Right renal cortex interstitium (tissue), 3 donors: ENCODE measurements around the gene GPR4. TPM values are rescaled to one million over a fixed set of nuclear protein-coding genes. Genes with fewer than 3 reads are reported as not detected.
A peak's percentile ranks its signal among the peaks of the same experiment; 100 is the strongest.
"Not testable (repeated sequence)": the region's sequence is repeated elsewhere in the genome, so short reads cannot be mapped to it uniquely, and the experiment has no call there.

Experiments used
- DNase-seq, 3 donors: peaks; one replicate each; pipeline ENCODE4 v3.0.0-alpha.2; 2013; ENCODE audit warnings: low read depth in 3 of 3, low spot score in 2 of 3
- polyA plus RNA-seq, 3 donors: library from polyadenylated mRNA; unstranded; fragments of 120-200 nt; gene quantifications; one replicate each; pipeline ENCODE4 v1.2.1, GENCODE V29; 2013; ENCODE audit not compliant: insufficient read length in 3 of 3

Gene GPR4
- polyA plus RNA-seq, 3 donors: 4.7 to 5.5 (median 4.9) TPM

DNA sequence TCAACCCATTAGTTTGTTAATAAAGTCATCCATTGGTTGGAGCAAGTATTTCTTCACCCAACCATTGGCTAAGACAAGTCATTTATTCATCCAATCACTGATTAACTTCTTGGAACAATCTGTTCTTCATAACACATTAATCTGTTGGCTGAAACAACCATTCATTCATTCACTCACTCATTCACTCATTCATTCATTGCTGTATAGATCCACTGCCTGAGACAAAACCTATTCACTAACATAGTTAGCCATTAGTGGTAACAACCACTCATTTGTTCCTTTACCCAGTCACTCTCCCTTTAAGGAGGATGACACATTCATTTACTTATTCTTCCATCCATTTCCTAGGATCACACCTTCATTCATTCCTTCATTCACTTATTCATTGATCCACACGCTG, 22.0 kb upstream of the GPR4 start:
- no peak for DNase-seq

DNA sequence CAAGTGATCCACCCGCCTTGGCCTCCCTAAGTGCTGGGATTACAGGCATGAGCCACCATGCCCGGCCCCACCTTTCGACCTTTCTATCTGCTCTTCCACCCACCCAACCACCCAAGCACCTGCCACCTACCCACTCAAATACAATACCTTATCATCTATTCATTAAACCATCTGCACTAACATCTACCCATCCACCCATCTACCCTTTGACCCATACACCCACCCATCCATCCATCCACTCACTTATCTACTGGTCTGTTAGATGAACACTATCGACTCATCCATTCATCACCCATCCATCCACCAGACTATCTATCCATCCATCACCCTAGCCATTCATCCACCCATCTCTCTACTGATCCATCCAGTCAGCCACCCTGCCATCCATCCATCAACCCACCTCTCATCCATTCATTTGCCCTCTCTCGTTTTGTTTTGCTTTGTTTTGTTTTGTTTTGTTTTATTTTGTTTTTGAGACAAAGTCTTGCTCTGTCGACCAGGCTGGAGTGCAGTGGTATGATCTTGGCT, 20.0 kb upstream of the GPR4 start:
- no peak for DNase-seq

DNA sequence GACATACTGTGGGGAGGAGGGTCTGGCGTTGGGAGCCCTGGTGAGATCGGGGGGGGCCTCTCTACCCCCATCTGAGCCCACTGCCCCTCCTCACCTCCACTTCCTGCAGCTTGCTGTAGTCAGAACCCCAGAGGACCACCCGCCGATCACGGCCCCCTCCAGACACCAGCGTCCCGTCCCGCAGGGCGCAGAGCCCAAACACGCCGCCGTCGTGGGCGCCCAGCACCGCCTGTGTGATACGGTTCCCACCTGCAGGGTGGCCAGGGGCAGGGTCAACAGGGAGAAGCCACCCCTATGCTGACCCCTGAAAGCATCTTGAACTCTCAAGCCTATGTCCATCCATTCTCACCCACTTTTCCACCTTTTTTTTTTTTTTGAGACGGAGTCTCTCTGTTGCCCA, 19.4 kb upstream of the GPR4 start:
- DNase-seq: no peak

DNA sequence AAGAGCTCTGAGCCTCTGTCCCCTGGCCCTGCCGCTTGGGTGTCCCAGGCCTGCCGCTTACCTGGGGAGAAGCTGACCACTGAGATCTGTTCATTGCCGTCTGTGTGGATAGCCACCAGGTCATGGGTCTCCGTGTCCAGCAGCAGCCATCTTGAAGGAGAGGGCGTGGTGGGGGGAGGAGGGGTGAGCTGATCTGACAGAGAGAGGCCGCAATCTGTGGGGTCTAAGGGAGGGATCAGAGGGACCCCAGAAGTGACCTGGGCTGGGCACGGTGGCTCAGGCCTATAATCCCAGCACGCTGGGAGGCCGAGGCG, 14.6 kb upstream of the GPR4 start:
- DNase-seq: no peak

DNA sequence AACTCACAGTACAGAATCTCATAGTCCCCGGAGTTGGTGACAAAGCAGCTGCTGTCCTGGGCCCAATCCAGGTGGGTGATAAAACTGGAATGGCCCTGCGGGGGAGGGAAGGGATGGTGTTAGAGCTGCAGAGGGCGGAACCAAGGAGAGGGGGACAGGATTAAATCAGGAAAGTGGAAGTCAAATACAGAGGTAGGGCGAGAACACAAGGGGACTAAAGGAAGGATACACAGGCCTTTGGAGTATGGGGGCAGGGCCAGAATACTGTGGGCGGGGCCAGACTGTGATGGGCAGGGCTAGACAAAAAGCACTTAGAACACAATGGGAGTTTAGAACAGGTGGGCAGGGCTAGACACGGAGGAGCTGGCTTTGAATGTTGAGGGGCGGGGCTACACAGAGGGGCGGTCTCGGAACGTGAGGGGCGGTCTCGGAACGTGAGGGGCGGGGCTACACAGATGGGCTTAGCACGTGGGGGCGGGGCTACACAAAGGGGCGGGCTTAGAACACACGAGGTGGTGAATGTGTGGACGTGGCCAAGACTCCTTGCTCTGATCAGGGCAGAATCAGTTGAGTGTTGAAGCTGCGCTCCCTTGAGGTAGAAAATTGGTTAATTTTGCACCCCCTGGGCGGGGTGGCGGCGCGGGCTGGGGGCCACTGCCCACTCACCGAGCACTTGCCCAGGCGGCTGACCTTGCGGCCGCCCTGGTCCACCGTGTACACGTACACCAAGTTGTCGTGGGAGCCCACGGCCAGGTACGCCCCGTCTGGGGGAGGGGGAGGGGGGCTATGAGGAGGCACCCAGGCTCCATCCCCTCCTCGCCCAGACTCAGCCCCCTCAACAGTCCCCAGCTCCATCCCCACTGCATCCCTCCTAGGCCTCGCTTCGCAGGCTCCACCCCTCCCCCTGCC, 14.0 kb upstream of the GPR4 start:
- peak; percentile 67 to 90 (median 89) for DNase-seq

DNA sequence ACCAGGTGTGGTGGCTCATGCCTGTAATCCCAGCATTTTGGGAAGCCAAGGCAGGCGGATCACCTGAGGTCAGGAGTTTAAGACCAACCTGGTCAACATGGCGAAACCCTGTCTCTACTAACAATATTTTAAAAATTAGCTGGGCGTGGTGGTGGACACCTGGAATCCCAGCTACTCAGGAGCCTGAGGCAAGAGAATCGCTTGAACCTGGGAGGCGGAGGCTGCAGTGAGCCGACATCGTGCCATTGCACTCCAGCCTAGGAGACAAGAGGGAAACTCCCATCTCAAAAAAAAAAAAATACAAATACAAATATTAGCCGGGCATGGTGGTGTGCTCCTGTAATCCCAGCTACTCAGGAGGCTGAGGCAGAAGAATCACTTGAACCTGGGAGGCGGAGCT, 13.0 kb upstream of the GPR4 start:
- not testable (repeated sequence) for DNase-seq

GRCh38 chr19:45613926-45614725, 12.1 kb upstream of the GPR4 start:
- DNase-seq: no peak

GRCh38 chr19:45608948-45609347, 6.9 kb upstream of the GPR4 start:
- DNase-seq: no peak

GRCh38 chr19:45607071-45608029, 5.3 kb upstream of the GPR4 start:
- peak; percentile 65 to 77 (median 66) for DNase-seq

- DNase-seq: no peak
Measured at GRCh38 chr19:45601115-45601514, 897 bp downstream of the GPR4 start.

DNA sequence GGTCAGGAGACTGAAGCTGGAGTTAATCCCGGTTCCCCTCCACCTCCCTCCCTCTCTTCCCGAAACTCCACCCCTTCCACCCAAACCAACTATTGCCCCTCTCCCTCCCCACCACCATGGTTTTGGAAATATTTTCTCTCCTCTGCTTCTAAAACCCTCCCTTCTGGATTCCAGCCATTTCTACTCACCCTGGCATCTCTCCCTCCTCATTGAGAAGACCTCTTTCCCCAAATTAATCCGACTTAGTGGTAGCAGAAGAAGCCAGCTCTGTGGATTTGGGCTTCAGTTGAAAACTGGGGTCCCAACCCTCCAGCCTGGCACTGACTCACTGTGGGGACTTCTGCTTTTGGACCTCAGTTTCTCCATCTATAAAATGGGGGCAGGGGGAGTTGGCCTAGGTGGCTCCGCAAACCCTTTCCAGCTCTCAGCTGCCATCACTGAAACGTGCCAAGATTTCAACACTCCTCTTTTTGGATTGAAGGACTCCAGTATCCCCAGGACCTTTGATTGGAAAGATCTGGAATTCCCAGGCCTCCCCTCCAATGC, 1.6 kb downstream of the GPR4 start:
- DNase-seq: no peak

DNA sequence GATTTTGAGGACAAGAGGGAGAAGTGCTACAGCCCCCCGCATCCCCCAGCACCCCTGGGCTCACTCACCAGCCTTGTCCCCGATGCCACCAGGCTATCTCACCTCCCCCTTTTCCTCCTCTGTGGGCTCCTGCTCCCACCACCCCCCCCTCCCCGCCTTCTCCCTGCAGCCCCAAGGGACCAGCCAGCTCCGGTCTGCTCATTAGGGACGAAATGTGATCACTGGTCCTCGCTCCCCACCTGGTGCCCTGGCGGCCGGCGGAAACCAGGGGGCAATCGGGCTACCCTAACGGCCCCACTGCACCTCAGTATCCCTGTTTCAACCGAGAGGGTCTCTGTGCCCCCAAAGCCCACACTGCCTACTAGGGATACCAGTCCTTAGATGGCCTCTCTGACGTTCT, 2.7 kb downstream of the GPR4 start:
- DNase-seq: no peak

- DNase-seq: no peak
Measured at GRCh38 chr19:45598267-45599001, 3.6 kb downstream of the GPR4 start.

DNA sequence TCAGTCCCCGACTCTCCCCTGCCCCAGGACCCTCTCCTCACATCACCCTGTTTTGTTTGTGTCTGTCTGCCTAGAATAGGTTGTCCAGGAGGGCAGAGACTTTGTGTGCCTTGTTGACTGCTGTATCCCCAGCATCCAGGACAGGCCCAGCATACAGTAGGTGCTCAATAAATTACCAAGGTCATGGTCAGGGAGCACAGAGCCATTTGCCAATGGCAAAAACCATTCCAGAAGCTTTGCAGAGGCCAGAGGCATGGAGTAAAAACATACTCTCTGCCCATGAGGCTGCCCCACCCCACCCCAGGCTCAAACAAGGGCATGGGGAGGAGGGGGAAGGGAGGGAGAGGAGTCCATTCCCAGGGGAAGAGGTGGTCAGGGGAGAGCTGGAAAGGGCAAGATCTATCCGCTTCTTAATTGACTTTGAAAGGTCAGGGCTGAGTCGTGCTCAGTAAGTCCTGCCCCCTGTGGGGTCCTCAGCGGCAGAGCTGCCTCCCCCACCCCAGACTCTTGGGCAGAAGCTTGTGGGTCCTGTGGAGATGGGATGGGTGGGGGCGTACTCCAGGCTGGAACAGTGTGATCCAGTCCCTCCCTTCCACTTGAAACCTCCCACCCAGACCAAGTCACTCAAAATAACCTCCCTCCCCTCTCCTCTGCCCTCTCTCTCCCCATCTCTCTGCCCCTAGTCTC, 4.4 kb downstream of the GPR4 start:
- DNase-seq: no peak

- DNase-seq: no peak
Measured at GRCh38 chr19:45595814-45596213, 6.2 kb downstream of the GPR4 start.

DNA sequence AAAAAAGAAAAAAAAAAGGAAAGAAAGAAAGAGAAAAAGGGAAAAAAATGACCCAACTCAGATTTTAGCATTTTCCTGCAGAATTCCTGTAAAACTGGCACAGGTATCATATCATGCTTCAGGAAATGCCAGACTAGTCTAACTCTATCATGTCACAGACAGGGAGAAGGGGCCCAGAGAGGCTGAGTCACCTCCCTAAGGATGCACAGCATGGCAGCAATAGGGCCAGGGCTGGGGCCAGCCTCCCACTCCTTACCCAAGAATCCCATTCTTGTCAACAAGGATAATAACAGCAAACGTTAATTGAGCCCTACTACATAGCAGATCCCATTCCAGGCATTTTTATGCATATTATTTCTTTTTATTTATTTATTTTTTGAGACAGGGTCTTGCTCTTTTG, 8.5 kb downstream of the GPR4 start:
- no peak for DNase-seq

- DNase-seq: no peak
Measured at GRCh38 chr19:45592366-45592765, 9.6 kb downstream of the GPR4 start.

DNA sequence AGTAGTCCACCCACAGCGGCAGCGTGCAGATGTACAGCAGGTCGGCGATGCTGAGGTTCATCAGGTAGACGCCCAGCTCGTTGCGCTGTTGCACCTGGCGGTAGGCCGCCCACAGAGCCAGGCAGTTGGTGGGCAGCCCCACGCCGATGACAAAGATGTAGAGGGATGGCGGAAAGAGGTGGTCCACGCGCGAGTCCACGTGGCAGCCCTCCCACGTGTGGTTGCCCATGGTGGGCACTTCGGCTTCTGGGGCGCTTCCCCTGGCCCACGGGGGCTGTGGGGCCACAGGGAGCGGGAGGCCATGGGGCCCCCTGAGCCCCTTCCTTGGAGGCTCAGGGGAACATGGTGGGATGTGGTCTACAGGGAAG, 10.4 kb downstream of the GPR4 start:
- DNase-seq: no peak

DNA sequence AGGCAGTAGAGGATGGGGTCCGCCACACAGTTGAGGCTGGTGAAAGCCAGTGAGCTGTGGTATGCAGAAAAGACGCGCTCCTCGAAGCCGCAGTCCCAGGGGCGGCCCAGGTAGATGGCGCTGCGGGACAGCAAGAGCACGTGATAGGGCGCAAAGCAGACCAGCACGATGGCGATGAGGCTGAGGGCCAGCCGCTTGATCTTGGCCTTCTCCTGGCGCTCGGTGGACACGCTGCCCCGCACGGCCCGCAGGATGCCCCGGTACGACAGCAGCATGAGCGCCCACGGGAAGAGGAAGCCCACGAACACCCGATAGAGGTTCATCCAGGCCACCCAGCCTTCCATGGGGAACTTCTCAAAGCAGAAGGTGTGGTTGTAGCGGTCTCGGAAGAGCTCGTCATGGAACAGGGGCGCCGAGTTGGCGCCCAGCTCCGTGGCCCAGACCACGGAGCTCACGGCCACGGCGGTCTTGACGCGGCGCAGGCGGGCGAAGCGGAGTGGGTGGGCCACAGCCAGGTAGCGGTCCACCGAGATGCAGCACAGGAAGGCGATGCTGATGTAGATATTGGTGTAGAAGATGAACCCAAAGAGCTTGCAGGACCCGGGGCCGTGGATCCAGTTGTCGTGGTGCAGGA, 10.9 kb downstream of the GPR4 start:
- DNase-seq: no peak
